HG03066 (cell line): Measurements from ENCODE around the gene TNRC6B.
"Not testable (repeated sequence)": the region's sequence is repeated elsewhere in the genome, so short reads cannot be mapped to it uniquely, and the experiment has no call there.

Experiments
- ATAC-seq: cut with Tn5 transposase; IDR thresholded peaks from one replicate; pipeline ENCODE4 v1.9.1; 2021; ENCODE audit warnings: low read depth; ENCODE audit not compliant: unreplicated experiment

TNRC6B gene

GRCh38 chr22:40345815-40346184 lies 168.1 kb downstream of the TNRC6B start:
- ATAC-seq, result no peak

GRCh38 chr22:40346185-40347118 lies 168.7 kb downstream of the TNRC6B start, which contains the start of gene ADSL:
TSS of gene ADSL (plus strand) at chr22:40346500. CDS start at chr22:40346559, 59 bp downstream.
- ATAC-seq, result peak; percentile 73

GRCh38 chr22:40347300-40347699 lies 169.6 kb downstream of the TNRC6B start:
- no peak for ATAC-seq

GRCh38 chr22:40348025-40348658 lies 170.4 kb downstream of the TNRC6B start:
- ATAC-seq, result no peak

- no peak for ATAC-seq
Measured at GRCh38 chr22:40352763-40353162, 175.0 kb downstream of the TNRC6B start.

GRCh38 chr22:40361100-40361499 lies 183.4 kb downstream of the TNRC6B start:
- ATAC-seq, result no peak

GRCh38 chr22:40363059-40363458 lies 185.3 kb downstream of the TNRC6B start:
- ATAC-seq, result no peak

GRCh38 chr22:40364431-40364830 lies 186.7 kb downstream of the TNRC6B start:
- ATAC-seq, result no peak

- no peak for ATAC-seq
Measured at GRCh38 chr22:40366068-40366467, 188.3 kb downstream of the TNRC6B start.

GRCh38 chr22:40367342-40367741 lies 189.6 kb downstream of the TNRC6B start:
- no peak for ATAC-seq

GRCh38 chr22:40368016-40368415 lies 190.3 kb downstream of the TNRC6B start:
- ATAC-seq, result no peak

- ATAC-seq, result no peak
Measured at GRCh38 chr22:40368836-40369235, 191.1 kb downstream of the TNRC6B start.

- ATAC-seq, result no peak
Measured at GRCh38 chr22:40374567-40374966, 196.8 kb downstream of the TNRC6B start.

GRCh38 chr22:40376149-40376548 lies 198.4 kb downstream of the TNRC6B start:
- ATAC-seq, result no peak

- no peak for ATAC-seq
Measured at GRCh38 chr22:40377931-40378330, 200.2 kb downstream of the TNRC6B start.

GRCh38 chr22:40378448-40378847 lies 200.7 kb downstream of the TNRC6B start:
- not testable (repeated sequence) for ATAC-seq

- no peak for ATAC-seq
Measured at GRCh38 chr22:40381461-40381860, 203.7 kb downstream of the TNRC6B start.

GRCh38 chr22:40383905-40384304 lies 206.2 kb downstream of the TNRC6B start:
- no peak for ATAC-seq

GRCh38 chr22:40385036-40385782 lies 207.5 kb downstream of the TNRC6B start:
- no peak for ATAC-seq
